Skeletal muscle satellite cell (primary cell): ENCODE data around the gene ERCC6.

Experiments
- H3K27me3 ChIP-seq: 2 replicates; pipeline ENCODE4 v1.7.0; 2013; ENCODE audit warnings: low read length; ENCODE audit not compliant: control insufficient read depth, insufficient read depth
- H3K36me3 ChIP-seq: 2 replicates; pipeline ENCODE4 v1.7.0; 2013; ENCODE audit warnings: mild to moderate bottlenecking, control low read depth, low read length; ENCODE audit not compliant: insufficient read depth
- H3K4me1 ChIP-seq: 2 replicates; pipeline ENCODE4 v1.7.0; 2013; ENCODE audit warnings: low read length; ENCODE audit not compliant: control insufficient read depth, insufficient read depth
- H3K4me2 ChIP-seq: 2 replicates; pipeline ENCODE4 v1.7.0; 2013; ENCODE audit warnings: mild to moderate bottlenecking, low read length
- H3K4me3 ChIP-seq: 2 replicates; pipeline ENCODE4 v1.7.0; 2013; ENCODE audit warnings: low read length
- H3K9ac ChIP-seq: 2 replicates; pipeline ENCODE4 v1.7.0; 2013; ENCODE audit warnings: mild to moderate bottlenecking, low read depth, low read length, moderate library complexity
- H3K9me3 ChIP-seq: replicated peaks from 2 replicates; pipeline ENCODE4 v1.7.0; 2013; ENCODE audit warnings: mild to moderate bottlenecking, control low read depth, low read length

ERCC6 gene

GRCh38 chr10:49567810-49568209 is 28.9 kb upstream of the ERCC6 start:
- Histone ChIP-seq H3K4me2 (peak overlapping the region; percentile 32), H3K4me3 (peak overlapping the region; percentile 14), H3K27me3 (no peaks in the 10 kb centered on the region), H3K9ac (peak overlapping the region; percentile 54), H3K4me1 (peaks cover 61% of the 10 kb centered on the region), H3K36me3 (no peaks in the 10 kb centered on the region), H3K9me3 (peaks cover 4% of the 10 kb centered on the region)

- no peak overlapping the region for H3K4me3 ChIP-seq
- no peaks in the 10 kb centered on the region for H3K36me3 ChIP-seq
- H3K27me3 ChIP-seq, result no peaks in the 10 kb centered on the region
- H3K9ac ChIP-seq, result no peak overlapping the region
- peaks cover 60% of the 10 kb centered on the region for H3K4me1 ChIP-seq
- no peak overlapping the region for H3K4me2 ChIP-seq
- H3K9me3 ChIP-seq, result no peaks in the 10 kb centered on the region
Measured at GRCh38 chr10:49564461-49565009, 25.6 kb upstream of the ERCC6 start.

DNA sequence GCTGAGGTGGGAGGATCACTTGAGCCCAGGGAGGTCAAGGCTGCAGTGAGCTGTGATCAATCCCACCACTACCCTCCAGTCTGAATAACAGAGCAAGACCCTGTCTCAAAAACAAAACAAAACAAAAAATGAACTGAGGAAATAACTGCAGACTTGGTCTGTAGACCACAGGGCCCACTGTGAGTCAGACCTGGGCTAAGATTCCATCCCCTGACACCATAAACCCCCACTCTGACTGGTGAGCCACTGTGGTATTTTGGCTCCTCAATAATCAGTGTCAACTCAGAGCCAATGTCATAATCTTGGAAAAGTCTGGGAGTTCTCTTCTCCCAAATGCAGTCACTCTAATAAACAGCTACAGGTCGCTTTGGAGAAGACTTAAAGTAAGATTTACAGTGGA is 24.0 kb upstream of the ERCC6 start:
- Histone ChIP-seq H3K4me3 (no peak overlapping the region), H3K4me1 (peaks cover 49% of the 10 kb centered on the region)

DNA sequence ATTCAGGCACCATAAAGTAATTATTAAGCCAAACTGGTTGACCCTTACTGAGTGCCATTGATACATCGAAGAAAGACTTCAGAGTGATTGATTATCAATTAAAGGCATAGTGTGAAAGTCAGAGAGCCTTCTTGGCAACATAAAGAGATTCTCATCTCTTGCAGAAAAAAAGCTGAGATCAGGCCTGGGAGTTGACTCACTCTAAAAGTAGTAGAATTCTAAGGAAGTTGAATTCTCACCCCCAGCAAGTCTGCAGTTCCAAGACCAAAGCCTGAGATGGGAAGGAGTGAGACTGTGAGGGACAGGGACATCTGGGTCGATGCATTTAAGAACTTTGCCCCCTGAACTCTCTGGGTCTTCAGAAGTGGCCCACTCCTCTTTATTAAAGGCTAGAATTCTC is 21.6 kb upstream of the ERCC6 start:
- H3K4me2 ChIP-seq, result no peak overlapping the region
- no peaks in the 10 kb centered on the region for H3K27me3 ChIP-seq
- no peak overlapping the region for H3K9ac ChIP-seq
- H3K4me1 ChIP-seq, result peaks cover 58% of the 10 kb centered on the region
- H3K36me3 ChIP-seq, result no peaks in the 10 kb centered on the region
- H3K9me3 ChIP-seq, result no peaks in the 10 kb centered on the region
- no peak overlapping the region for H3K4me3 ChIP-seq

More for the DNA sequence above, 24.0 kb upstream of the ERCC6 start:
- Histone ChIP-seq H3K36me3 (no peaks in the 10 kb centered on the region), H3K27me3 (no peaks in the 10 kb centered on the region), H3K4me2 (peak overlapping the region; percentile 2), H3K9me3 (no peaks in the 10 kb centered on the region), H3K9ac (no peak overlapping the region)

GRCh38 chr10:49559476-49559875 is 20.6 kb upstream of the ERCC6 start:
- H3K36me3 ChIP-seq, result no peaks in the 10 kb centered on the region
- H3K27me3 ChIP-seq, result no peaks in the 10 kb centered on the region
- H3K9ac ChIP-seq, result no peak overlapping the region
- no peaks in the 10 kb centered on the region for H3K9me3 ChIP-seq
- no peak overlapping the region for H3K4me2 ChIP-seq
- H3K4me1 ChIP-seq, result peaks cover 50% of the 10 kb centered on the region
- H3K4me3 ChIP-seq, result no peak overlapping the region

GRCh38 chr10:49558190-49558589 is 19.3 kb upstream of the ERCC6 start:
- Histone ChIP-seq H3K9ac (no peak overlapping the region), H3K27me3 (no peaks in the 10 kb centered on the region), H3K4me2 (no peak overlapping the region), H3K9me3 (no peaks in the 10 kb centered on the region), H3K4me1 (peaks cover 47% of the 10 kb centered on the region), H3K4me3 (no peak overlapping the region), H3K36me3 (no peaks in the 10 kb centered on the region)

- H3K9me3 ChIP-seq, result no peaks in the 10 kb centered on the region
- H3K4me3 ChIP-seq, result no peak overlapping the region
- peaks cover 47% of the 10 kb centered on the region for H3K4me1 ChIP-seq
- no peaks in the 10 kb centered on the region for H3K36me3 ChIP-seq
- no peak overlapping the region for H3K9ac ChIP-seq
- H3K4me2 ChIP-seq, result no peak overlapping the region
- no peaks in the 10 kb centered on the region for H3K27me3 ChIP-seq
Measured at GRCh38 chr10:49557681-49558080, 18.8 kb upstream of the ERCC6 start.

- H3K36me3 ChIP-seq, result no peaks in the 10 kb centered on the region
- no peak overlapping the region for H3K9ac ChIP-seq
- H3K4me2 ChIP-seq, result no peak overlapping the region
- peaks cover 50% of the 10 kb centered on the region for H3K4me1 ChIP-seq
- no peaks in the 10 kb centered on the region for H3K27me3 ChIP-seq
- no peak overlapping the region for H3K4me3 ChIP-seq
- H3K9me3 ChIP-seq, result no peaks in the 10 kb centered on the region
Measured at GRCh38 chr10:49556723-49557122, 17.8 kb upstream of the ERCC6 start.

- no peaks in the 10 kb centered on the region for H3K27me3 ChIP-seq
- H3K4me3 ChIP-seq, result no peak overlapping the region
- H3K9ac ChIP-seq, result peak overlapping the region; percentile 81
- H3K36me3 ChIP-seq, result no peaks in the 10 kb centered on the region
- no peaks in the 10 kb centered on the region for H3K9me3 ChIP-seq
- H3K4me2 ChIP-seq, result peak overlapping the region; percentile 74
- peaks cover 60% of the 10 kb centered on the region for H3K4me1 ChIP-seq
Measured at GRCh38 chr10:49552277-49552676, 13.4 kb upstream of the ERCC6 start.

GRCh38 chr10:49550563-49550962 is 11.6 kb upstream of the ERCC6 start:
- Histone ChIP-seq H3K4me2 (peak overlapping the region; percentile 16), H3K9me3 (no peaks in the 10 kb centered on the region), H3K36me3 (no peaks in the 10 kb centered on the region), H3K4me1 (peaks cover 48% of the 10 kb centered on the region), H3K9ac (peak overlapping the region; percentile 81), H3K4me3 (no peak overlapping the region), H3K27me3 (no peaks in the 10 kb centered on the region)

DNA sequence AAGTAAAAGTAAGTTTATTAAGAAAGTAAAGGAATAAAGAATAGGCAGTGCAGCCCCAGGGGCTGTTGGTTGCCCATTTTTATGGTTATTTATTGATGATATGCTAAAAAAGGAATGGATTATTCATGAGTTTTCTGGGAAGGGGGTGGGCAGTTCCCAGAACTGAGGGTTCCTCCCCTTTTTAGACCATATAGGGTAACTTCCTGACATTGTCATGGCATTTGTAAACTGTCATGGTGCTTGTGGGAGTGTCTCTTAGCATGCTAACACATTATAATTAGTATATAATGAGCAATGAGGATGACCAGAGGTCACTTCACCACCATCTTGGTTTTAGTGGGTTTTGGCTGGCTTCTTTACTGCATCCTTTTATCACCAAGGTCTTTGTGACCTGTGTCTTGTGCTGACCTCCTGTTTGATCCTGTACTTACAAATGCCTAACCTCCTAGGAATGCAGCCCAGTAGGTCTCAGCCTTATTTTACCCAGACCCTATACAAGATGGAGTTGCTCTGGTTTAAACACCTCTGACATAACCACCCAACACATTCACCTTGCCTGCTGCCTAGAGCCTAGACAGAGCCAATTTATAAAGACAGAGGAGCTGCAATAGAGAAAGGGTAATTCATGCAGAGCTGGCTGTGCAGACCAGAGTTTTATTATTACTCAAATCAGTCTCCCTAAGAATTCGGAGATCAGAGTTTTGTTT is 10.9 kb upstream of the ERCC6 start:
- H3K36me3 ChIP-seq, result no peaks in the 10 kb centered on the region
- H3K9me3 ChIP-seq, result no peaks in the 10 kb centered on the region
- no peak overlapping the region for H3K4me2 ChIP-seq
- H3K27me3 ChIP-seq, result no peaks in the 10 kb centered on the region
- peak overlapping the region; percentile 11 for H3K9ac ChIP-seq
- H3K4me1 ChIP-seq, result peaks cover 48% of the 10 kb centered on the region
- no peak overlapping the region for H3K4me3 ChIP-seq

DNA sequence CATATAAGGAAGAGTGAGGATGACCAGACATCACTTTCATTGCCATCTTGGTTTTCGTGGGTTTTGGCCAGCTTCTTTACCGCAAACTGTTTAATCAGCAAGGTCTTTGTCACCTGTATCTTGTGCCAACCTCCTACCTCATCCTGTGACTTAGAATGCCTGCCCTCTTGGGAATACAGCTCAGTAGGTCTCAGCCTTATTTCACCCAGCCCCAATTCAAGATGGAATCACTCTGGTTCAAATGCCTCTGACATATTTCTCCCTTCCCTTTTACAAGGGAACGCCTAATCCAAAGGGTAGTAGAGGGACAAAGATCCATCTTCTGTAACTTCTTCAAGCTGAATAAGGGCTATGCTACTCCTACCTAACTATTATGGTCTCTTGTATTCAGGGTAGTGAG is 4.7 kb upstream of the ERCC6 start:
- Histone ChIP-seq H3K4me2 (no peak overlapping the region), H3K9me3 (no peaks in the 10 kb centered on the region), H3K27me3 (no peaks in the 10 kb centered on the region), H3K36me3 (no peaks in the 10 kb centered on the region), H3K9ac (no peak overlapping the region), H3K4me1 (peaks cover 10% of the 10 kb centered on the region), H3K4me3 (no peak overlapping the region)
